Measurements from ENCODE around the gene HES6.

The HES6 gene

DNA sequence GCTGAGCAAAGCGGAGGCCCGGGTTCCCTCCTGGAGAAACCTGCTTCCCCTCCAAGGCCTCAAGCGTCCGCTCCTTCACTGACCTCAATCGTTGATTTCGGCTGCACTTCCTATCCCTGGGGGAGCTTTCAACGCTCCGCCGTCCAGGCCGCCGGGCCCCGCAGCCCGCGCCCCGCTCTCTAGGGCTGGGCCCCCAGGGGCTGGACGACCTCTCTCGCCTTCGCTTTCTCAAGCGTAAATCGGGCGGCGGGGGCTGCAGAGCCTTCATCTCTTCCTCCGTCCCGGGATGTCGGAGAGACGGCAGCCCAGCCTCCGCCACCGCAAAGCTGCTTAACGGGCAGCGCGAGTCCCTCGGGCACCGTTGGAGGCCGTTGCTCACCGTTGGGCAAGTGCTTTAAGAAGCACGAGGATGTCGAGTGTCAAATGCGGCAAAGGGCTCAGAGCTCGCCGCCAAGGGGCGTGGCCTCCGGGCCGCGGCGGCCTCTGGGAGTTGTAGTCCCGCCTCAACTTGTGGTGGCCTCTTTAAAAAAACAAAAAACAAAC lies 8.5 kb downstream of the HES6 start:
- peak; percentile 50 for DNase-seq

GRCh38 chr2:238230699-238231098 lies 9.1 kb downstream of the HES6 start:
- DNase-seq, result no peak

DNA sequence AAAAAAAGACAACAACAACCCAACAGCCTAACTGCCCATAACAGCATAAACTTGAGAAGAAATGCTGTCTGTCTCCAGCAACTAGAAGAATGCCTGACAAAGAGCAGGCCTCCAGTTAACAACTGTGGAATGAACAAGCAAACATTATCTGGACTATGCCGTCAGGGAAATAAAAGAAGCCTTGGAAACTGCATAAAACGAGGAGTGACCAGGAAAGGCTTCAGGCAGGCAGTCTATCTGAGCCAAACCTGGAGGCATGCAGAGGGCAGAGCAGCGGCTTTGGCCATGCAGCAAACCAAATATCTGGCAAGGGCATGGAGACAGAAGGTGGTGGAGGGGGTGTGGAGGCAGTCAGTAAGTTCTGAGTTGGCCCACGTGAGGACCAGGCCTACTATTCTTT lies 11.1 kb downstream of the HES6 start:
- no peak for DNase-seq

DNA sequence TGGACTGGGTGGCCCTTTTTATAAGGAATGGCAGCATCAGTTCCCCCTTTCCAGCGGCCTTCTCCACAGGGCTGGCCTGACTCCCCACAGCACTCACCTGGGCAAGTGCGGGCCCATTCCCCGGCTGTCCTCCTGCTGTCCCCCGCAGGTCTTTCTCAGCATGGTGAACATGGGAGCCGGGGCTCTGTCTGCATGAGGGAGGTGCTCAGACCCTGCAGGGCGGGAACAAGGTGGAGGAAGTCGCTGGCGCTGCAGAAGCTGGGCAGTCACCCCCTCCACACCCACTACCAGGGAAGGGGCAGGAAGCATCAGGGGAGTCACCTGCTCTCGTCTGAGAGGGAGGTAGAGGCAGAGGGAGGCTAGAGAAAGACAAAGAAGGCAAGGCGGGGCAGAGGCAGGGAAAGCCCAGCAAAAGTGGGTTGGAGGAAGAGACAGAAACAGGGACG lies 12.2 kb downstream of the HES6 start:
- DNase-seq, result no peak

GRCh38 chr2:238226698-238227586 lies 12.9 kb downstream of the HES6 start:
- DNase-seq, result no peak

- DNase-seq, result peak; percentile 44
Observed at GRCh38 chr2:238225911-238226697, 13.7 kb downstream of the HES6 start.

GRCh38 chr2:238225121-238225520 lies 14.7 kb downstream of the HES6 start:
- no peak for DNase-seq

GRCh38 chr2:238224356-238225035 lies 15.3 kb downstream of the HES6 start:
- no peak for DNase-seq

GRCh38 chr2:238220892-238221521 lies 18.8 kb downstream of the HES6 start:
- peak; percentile 12 for DNase-seq

- DNase-seq, result no peak
Observed at GRCh38 chr2:238220274-238220891, 19.5 kb downstream of the HES6 start.

- no peak for DNase-seq
Observed at GRCh38 chr2:238216651-238217184, 23.1 kb downstream of the HES6 start.

DNA sequence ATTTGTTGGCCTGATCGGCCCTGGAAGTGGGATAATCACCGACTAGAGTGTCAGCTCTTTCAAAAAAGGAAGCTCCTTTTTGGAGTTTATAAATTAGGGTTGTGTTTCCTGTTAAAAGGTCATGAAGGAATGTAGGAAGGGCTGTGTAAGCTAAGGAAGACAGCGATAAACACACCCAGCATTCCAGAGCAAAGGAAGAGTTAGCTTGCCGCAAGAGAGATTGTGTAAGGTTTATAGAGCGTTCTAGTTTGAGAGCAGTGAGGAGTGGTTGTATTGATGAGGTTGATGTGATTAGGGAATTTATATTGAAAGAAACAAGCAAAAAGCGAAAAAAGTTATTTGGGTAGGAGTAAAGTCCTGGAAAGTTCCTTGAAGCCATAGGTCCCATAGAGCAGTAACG lies 32.8 kb downstream of the HES6 start:
- no peak for DNase-seq

DNA sequence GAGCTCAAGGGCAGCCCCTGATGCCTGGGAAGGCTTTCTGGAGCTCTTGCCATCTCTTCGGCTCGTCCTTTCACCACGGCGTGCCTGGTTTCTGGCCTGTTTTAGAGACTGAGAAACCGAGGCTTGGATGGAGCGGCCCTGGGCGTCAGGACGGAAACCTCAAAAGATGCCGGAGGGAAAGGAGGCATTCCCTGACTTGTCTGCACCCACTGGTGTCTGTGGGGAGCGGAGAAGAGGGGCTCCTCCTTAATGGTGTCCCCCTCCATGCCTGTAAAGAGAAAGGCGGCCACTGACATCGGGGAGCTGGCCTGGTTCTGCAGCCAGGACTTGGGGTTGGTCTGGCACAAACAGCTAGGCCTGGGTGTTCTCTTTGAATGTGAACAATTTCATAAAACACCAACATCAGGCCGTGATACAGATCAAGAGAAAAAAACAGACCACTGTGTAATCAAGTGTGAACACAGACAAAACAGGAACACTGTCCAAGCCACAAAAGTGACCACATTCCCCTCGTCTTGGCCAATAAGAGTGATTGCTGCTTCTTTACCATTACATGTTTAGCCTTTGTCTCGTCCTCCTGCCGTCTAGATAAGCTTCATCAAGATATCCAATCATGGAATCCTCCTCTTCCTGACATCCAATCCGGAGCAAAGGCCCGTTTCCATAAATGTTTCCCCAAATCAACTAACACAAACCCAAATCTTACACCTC lies 35.7 kb downstream of the HES6 start:
- no peak for DNase-seq

DNA sequence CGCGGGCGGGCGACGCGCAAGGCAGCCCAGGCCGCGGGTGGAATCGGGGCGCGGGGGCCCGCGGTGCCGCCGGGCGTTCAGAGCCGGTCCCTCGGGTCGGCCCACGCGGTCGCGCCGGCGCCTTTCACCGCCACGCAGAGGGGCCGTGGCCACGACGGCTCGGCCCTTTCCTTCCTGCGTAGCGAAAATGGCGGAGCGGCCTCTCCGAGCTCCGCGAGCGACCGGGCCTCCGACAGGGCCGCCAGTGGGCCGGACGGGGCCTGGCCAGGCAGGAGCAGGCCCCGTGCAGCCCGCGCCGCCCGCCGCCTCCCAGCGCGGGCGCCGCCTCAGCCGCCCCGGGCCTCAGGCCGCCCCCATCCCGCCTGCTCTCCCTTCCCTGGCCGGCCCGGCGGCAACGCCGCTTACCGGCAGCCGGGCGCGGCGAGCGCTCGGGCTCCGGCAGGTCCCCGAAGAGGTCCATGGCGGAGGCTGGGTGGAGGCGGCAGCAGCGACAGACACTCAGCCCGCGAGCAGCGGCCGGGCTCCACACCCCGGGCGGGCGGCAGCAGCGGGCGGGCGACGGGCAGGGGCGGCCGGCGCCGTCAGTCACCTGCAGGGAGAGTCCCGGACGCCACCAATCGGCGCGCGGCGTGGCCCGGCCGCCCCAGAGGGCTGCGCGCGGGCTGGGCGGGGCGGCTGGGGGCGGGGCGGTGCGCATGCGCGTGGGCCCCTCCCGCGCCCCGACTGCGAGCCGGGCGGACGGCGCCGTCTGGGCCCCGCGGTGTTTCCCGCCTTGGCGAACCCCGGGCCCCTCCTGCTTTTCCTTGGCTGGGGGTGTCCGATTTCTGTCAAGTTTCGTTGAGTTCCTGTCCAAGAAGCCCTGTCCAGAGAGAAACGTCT lies 36.5 kb downstream of the HES6 start, which contains the start of gene ILKAP:
Gene ILKAP, minus strand, starts transcription at position 602 of the 879 bp plus-strand sequence. Its CDS starts 142 bp downstream, at position 460.
- peak; percentile 86 for DNase-seq

- peak; percentile 18 for DNase-seq
Observed at GRCh38 chr2:238202326-238203093, 37.3 kb downstream of the HES6 start.

GRCh38 chr2:238190445-238190844 lies 49.4 kb downstream of the HES6 start:
- no peak for DNase-seq

All from fibroblast of skin of back (primary cell).